ENCODE measurements around the gene SPINK7.

SPINK7 gene

DNA sequence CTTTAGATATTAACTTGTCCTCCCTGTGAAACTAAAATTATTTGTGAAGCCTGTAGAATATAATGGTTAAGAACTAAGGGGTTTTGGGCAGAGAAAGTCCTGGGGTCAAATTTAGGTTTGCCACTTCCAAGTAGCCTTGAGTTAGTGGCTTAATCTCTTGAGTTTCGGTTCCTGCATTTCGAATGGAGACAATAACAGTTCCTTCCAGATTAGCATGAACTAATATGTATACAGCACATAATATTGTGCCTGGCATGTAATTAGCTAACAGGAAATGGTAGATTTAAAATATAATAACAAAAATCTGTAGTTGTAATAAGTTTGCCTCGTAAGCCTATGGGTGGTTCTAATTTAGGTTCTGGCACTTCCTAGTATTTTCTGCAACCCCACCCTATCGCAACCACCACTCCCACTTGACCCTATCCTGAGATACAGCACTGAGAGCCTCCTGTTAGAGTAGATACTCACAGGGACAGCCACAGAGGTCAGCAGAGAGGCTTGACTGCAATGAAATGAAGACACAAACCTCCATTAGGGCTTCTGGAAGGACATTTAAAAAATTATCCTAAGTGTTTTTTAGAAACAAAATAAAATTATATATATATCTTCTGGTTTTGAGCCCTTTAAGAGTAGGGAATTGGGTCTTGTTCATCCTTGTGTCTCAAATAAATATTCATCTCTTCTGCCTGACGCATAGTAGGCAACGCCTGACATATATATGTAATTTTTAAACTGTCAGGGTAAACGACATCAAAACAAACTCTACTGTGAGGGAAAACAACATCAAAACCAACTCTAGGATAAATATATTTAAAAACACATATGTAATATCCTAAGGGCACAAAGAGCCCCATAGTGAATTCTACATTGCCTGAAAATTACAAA, 31.6 kb downstream of the SPINK7 start:
- DNase-seq (ENCODE audit: low spot score) = no peak

DNA sequence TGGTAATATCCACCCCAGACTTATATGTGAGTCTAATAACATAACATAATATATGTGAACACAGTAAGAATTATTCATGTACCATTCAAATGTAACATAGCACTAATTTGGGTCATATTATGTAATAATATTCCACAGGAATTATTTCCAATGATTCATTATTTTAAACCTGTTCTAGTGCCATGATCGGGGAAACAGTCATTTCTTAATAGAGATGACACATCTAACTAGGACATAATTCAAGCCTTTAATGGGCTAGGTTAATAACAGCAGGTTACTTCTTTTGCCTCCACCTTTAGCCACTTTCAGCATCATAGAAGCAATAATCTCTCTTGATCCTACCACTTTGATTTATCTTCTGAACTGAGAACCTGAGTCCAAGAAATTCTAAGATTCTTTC, 35.5 kb downstream of the SPINK7 start:
- DNase-seq (ENCODE audit: low spot score) = no peak

DNA sequence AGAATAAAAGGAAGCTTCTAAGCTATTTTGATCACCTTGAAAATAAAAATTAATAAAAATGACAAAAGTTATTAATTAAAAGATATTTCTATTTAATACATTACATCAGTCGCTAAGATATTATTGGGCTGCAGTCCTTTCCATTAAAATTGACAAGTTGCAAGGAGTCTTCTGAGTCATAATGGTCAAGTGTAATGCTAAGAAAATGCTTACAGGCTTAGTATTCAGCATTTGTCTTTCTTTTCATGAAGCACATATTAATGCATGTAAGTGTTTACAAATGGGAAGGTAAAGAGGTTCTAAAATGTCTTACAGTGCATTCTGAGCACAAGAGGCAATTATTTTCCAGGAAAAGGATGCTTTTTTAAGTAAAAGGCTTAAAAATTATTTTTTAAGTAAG, 40.5 kb downstream of the SPINK7 start:
- no peak for DNase-seq (ENCODE audit: low spot score)

DNA sequence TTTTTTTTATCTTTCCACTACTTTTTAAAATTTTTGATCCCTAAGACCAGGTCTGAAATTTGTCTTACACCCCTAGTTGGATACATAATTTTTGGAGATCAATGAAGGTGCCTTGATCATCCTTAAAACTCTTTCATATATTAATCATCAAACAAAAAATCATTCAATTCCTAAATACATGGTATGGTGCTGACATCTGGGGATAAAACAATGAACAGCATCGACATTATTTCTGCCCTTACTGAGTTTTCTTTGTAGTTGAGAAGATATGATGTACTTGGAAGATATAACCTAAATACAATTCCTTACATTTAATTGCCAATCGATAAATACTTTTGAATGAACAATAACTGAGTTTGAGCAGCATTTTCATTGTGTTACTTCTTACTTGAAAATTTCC, 41.4 kb downstream of the SPINK7 start:
- DNase-seq (ENCODE audit: low spot score) = no peak

DNA sequence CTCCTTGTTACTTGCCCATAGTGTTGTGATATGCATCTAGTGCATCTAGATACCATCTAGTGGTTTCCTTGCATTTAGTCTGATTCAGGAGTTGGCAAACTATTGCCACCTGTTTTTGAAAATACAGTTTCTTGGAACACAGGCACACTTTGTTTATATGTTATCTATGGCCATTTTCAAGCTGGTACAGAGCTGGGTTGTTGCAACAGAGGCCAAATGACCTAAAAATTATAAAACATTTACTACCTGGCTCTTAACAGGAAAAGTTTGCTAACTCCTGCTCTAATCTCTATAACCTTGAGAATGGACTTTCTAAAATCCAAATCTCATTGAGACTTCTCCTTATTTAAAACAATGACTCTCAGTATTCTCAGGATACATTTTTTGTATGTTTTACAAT, 52.1 kb downstream of the SPINK7 start:
- no peak for DNase-seq (ENCODE audit: low spot score)

Data from HuH-7.5 (cell line).